Fibroblast of skin of abdomen (primary cell): Measurements from ENCODE around the gene ITGA1.
A peak's percentile ranks its signal among the peaks of the same experiment; 100 is the strongest.

Experiments used
- DNase-seq: peaks from one replicate; pipeline ENCODE4 v3.0.0-alpha.2; 2013

ITGA1 gene

DNA sequence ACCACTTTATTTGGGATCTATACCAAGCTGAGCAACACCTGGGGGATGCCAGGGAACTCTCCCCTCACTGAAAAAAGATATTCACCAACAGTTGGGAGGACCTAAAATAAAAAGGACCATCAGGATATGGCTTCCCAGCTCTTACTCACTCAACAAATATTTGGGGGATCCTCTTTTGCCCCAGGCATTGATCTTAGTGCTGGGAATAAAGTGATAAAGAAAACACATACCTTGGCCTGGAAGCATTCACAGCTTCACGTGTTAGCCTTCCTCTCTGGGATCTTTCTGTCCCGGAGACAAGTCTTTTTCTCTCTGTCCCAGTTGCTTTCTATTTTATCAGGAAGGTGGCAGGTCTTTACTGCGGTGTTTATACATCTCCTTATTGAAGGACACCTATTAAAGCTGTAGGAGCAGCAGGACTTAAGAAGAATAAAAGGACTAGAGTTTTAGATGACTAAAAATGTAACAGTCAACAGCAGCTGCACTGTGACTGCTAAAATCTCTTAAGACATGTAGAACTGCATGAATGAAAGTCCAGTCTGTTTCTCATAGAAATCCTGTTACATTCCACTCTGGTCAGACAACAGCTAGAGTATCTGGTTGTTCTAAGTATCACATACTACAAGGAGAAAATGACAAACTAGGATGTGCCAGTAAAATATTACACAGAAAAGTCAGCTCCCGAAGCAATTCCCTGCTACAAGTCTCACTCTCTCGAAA lies 111.4 kb downstream of the ITGA1 start:
- no peak for DNase-seq

GRCh38 chr5:52903142-52903541 lies 115.4 kb downstream of the ITGA1 start:
- no peak for DNase-seq

GRCh38 chr5:52906343-52906742 lies 118.6 kb downstream of the ITGA1 start:
- DNase-seq: no peak

GRCh38 chr5:52906845-52907244 lies 119.1 kb downstream of the ITGA1 start:
- DNase-seq: no peak

- DNase-seq: no peak
These were observed 121.5 kb downstream of the ITGA1 start for GRCh38 chr5:52909192-52909591.

- no peak for DNase-seq
These were observed 122.4 kb downstream of the ITGA1 start for GRCh38 chr5:52910071-52910470.

DNA sequence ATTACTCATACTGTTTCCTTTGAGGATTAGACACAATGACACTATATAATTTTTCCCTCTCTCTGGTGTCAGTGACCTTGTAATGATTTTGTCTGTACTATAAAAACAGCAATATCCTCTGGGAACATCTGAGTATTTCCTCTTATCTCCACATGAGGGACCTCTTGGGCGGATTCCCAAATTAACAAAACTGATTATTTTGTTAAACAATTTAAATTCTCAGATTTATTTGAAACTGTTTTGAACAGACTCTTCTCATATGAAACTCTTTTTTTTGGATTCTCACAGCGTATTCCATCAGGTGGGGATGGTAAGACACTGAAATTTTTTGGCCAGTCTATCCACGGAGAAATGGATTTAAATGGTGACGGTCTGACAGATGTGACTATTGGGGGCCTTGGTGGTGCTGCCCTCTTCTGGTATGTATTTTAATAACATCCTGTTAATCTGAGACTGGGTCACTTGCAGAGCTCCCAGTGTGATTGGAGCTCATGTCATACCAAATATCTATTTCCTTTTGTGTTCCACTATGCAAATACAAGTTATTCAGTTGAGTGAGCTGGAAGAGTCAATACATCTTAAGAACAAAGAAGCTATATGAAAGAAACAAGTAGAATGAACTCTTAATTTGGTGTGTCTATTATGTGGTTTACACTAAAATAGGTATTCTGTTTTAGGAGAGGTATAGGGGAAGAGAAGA lies 127.6 kb downstream of the ITGA1 start:
- DNase-seq: peak; percentile 68

- DNase-seq: peak; percentile 35
These were observed 133.2 kb downstream of the ITGA1 start for GRCh38 chr5:52920929-52921328.

DNA sequence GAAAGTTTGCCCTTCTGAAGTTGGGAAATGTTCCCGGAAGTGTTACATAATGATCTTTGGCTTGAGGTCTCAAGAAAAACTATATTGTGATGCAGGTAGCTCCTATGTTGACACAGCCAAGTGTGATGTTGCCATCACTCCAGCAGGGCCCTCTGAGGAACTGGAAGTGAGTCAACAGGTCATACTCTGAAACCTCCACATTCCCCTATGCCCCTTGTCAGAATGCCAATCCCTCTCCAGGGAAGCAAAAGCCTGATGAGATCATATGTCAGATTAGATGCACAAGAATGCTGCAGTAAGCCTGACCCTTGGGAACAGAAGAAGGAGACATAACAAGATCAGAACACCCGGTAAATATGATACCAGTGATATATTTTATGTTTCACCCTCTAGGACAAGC lies 134.7 kb downstream of the ITGA1 start:
- peak; percentile 87 for DNase-seq

- DNase-seq: no peak
These were observed 136.7 kb downstream of the ITGA1 start for GRCh38 chr5:52924456-52924855.

DNA sequence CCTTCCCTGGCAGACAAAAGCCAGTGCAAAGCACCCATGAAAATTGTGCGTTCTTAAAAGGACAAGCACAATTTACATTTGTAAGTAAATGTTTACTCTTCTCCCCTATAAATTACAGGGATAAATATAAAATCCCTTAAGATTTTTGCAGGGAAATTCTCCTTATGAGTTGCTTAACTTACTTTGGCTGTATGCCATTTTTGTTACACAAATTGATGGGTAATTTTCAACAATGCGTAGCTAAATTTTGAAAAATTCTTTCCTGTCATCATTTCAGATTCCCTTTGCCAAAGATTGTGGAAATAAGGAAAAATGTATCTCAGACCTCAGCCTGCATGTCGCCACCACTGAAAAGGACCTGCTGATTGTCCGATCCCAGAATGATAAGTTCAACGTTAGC lies 137.3 kb downstream of the ITGA1 start:
- DNase-seq: no peak

GRCh38 chr5:52928689-52929088 lies 141.0 kb downstream of the ITGA1 start:
- DNase-seq: no peak

GRCh38 chr5:52938226-52938625 lies 150.5 kb downstream of the ITGA1 start:
- DNase-seq: no peak

- DNase-seq: no peak
These were observed 155.6 kb downstream of the ITGA1 start for GRCh38 chr5:52943285-52943684.

DNA sequence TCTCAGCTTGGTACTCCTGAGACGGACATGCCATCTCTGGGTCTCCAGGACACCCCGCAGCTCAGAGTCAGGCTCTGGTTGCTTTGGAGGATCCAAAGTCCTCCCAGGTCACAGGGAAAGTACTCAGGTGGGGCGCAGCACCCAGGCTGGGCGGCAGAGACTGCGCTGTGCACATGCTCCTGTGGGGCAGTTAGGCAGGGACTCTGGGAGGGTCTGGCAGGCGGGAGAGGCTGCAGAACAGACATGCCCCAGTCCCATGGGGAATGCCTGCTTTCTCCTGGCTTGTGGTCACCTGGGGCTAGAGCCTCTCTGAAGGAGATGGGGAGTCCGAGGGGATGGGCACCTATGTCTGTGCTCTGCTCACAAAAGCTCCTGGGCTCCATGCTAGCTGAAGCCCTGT lies 156.1 kb downstream of the ITGA1 start:
- DNase-seq: no peak

DNA sequence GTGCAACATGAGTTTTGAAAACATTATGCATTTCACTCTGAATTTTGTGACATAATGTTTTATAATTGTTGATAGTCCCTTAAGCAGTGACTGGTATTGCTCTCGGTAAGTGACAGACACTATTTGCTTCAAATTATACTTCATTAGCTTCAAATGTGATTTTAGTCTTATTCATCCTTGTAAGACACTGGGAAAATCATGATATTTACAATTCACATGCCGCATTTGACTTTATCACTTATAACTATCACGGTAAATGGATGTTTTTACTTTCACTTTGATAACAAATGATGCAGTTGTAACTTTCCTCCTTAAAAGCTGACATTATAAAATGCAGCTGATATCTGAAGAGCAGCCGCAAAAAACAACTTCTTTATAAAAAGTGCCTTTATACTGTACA lies 157.3 kb downstream of the ITGA1 start:
- no peak for DNase-seq

- DNase-seq: peak; percentile 13
These were observed 159.5 kb downstream of the ITGA1 start for GRCh38 chr5:52947208-52947607.

DNA sequence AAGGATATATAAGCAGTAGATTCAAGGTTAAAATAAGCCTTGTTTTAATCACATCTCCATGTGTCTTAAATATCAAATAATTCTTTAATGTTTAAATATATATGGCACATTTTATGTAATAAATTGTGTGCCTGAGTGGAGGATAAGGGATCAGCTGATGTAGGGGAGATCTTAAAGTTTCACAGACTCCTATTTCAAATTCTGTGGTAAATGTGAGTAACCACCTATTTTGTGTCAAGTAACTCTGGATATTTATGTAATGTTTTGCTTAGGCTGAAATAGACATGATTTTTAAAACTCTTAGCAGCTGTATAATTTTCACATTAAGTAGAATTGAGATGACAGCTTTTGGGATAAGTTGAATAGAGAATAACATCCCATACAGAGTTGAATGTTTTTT lies 160.1 kb downstream of the ITGA1 start:
- DNase-seq: peak; percentile 35

- DNase-seq: peak; percentile 85
These were observed 160.8 kb downstream of the ITGA1 start for GRCh38 chr5:52948418-52949076.

DNA sequence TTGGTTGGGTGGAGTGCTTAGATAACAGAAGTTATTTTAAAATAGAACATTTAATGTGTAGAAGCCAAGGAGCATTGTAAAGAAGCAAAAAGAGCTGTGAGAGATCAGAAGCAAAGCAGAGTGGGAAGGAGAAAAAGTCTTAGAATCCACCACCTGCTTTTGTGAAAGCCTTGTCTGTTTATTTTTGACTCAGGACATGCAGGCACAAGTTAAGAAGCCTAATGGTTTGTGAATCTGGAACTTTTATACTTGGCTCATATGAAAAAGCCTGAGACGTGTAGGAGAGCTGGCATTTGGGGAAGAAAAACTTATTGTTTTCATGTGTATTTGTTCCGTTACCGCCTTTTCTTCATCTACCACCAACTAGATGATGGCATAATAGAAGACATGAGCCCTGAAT lies 163.0 kb downstream of the ITGA1 start:
- no peak for DNase-seq

DNA sequence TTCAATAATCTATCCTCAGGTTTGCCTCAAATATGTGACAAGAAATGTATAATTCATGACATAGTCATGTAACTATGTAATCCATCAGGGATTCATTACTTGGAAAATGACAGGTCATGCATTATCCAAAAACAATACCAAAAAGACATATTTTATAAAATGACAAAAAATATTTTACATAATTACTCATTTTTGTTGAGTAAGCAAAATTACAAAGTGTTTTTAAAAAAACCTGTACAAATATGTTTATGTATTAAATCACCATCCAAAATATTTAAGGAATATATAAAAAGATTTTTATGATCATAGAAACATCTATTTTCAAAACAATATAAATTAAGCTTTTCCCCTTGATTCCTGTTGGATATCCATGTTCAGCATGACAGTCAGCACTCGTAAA lies 164.8 kb downstream of the ITGA1 start:
- DNase-seq: no peak

DNA sequence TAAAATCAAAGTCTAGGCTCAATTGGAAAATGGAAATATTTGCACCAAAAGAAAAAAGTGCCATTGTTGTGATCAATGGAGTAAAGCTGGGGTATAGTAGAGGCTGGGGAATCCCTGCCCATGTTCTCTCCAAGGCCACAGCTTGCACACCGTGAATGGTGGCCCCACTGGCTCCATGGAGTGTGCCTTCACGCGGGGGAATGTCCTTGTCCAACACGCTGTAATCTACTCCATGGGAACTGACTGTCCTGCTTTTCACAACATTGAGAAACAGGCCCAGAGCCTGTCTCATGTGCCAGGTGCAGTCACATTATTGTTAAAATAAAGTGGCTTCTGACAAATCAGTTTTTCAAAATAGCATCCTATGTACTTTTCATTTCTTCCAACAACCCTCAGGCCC lies 168.3 kb downstream of the ITGA1 start:
- DNase-seq: no peak

GRCh38 chr5:52956915-52957747 lies 169.4 kb downstream of the ITGA1 start:
- peak; percentile 21 for DNase-seq
